OCI-LY3 (cell line): Measurements from ENCODE around the gene NIPAL1.
A peak's percentile ranks its signal among the peaks of the same experiment; 100 is the strongest.

Experiments used
- H2AFZ ChIP-seq: fragments of 200-600, 300-600 bp; shearing (Covaris generic); 2 replicates; pipeline ENCODE4 v1.6.0; 2014; ENCODE audit warnings: antibody characterized with exemption, low read depth, low read length
- H3K27ac ChIP-seq: fragments of 200-600, 300-600 bp; sonication (generic); 2 replicates; pipeline ENCODE4 v1.5.1; 2014; ENCODE audit warnings: mild to moderate bottlenecking, low read length, moderate library complexity, mixed read lengths
- H3K27me3 ChIP-seq: fragments of 200-600, 300-600 bp; sonication (generic); 2 replicates; pipeline ENCODE4 v1.6.1; 2014; ENCODE audit warnings: low read depth, low read length, mixed read lengths
- H3K36me3 ChIP-seq: fragments of 200-600, 300-600 bp; sonication (generic); replicated peaks from 2 replicates; pipeline ENCODE3; 2014; ENCODE audit warnings: low read depth, low read length, mixed read lengths
- H3K4me1 ChIP-seq: fragments of 300-600, 200-600 bp; sonication (generic); 2 replicates; pipeline ENCODE4 v1.6.1; 2014; ENCODE audit warnings: low read length, mixed read lengths
- H3K4me2 ChIP-seq: fragments of 200-600, 300-600 bp; sonication (generic); 2 replicates; pipeline ENCODE4 v1.6.1; 2014; ENCODE audit warnings: low read length, mixed read lengths
- H3K4me3 ChIP-seq: fragments of 300-600, 200-600 bp; sonication (generic); 2 replicates; pipeline ENCODE4 v1.5.1; 2014; ENCODE audit warnings: antibody characterized with exemption, mild to moderate bottlenecking, low read length, moderate library complexity
- H3K79me2 ChIP-seq: fragments of 300-600, 200-600 bp; shearing (Covaris generic); 2 replicates; pipeline ENCODE4 v1.6.1; 2014; ENCODE audit warnings: mild to moderate bottlenecking, low read length, mixed read lengths
- H3K9ac ChIP-seq: fragments of 300-600, 200-600 bp; shearing (Covaris generic); 2 replicates; pipeline ENCODE4 v1.6.0; 2014; ENCODE audit warnings: mild to moderate bottlenecking, low read length, moderate library complexity
- H3K9me3 ChIP-seq: fragments of 200-600, 300-600 bp; shearing (Covaris generic); 2 replicates; pipeline ENCODE4 v1.6.1; 2014; ENCODE audit warnings: low read length, mixed read lengths; ENCODE audit not compliant: insufficient read depth
- H4K20me1 ChIP-seq: fragments of 200-600, 300-600 bp; sonication (generic); 2 replicates; pipeline ENCODE4 v1.6.1; 2016; ENCODE audit warnings: low read length, mixed read lengths; ENCODE audit not compliant: insufficient read depth
- EZH2phosphoT487 ChIP-seq: fragments of 200-600 bp; shearing (Covaris generic); IDR thresholded peaks from 2 replicates; pipeline ENCODE4 v1.6.1; 2018; ENCODE audit warnings: antibody characterized with exemption, mixed run types, low read depth
- TF ChIP-seq, protein P1 (sequence below): fragments of 200-600, 300-600 bp; sonication (generic); IDR thresholded peaks from 2 replicates; pipeline ENCODE4 v1.5.1; 2014; ENCODE audit warnings: antibody characterized with exemption, low read length, low read depth

Gene NIPAL1

GRCh38 chr4:48016141-48017107 lies at the start of gene NIPAL1, which contains the start of gene CNGA1:
TSS of gene NIPAL1 (plus strand) at chr4:48016772. CDS start at chr4:48016840, 68 bp downstream.
TSS of gene CNGA1 (minus strand) at chr4:48016681. CDS start at chr4:47952689, 63,992 bp downstream.
- Histone ChIP-seq H4K20me1 (no peaks in the 10 kb centered on the region), H3K9ac (peak within 1 kb of the TSS; percentile 72), H3K9me3 (0 out of 2 replicates have a peak, but pooled peaks cover 4% of the 10 kb centered on the region), H3K79me2 (0 out of 2 replicates have a peak, but pooled peaks cover 4% of the 10 kb centered on the region), H3K4me2 (peak within 1 kb of the TSS; percentile 83), H3K27me3 (no peaks in the 10 kb centered on the region), H3K4me1 (peaks cover 20% of the 10 kb centered on the region), H3K27ac (peak within 1 kb of the TSS; percentile 53), H3K36me3 (peaks cover 22% of the 10 kb centered on the region), H3K4me3 (peak within 1 kb of the TSS; percentile 87), H2AFZ (peak within 1 kb of the TSS; percentile 93)
- no peak for TF ChIP-seq EZH2phosphoT487
- TF ChIP-seq, protein P1, sequence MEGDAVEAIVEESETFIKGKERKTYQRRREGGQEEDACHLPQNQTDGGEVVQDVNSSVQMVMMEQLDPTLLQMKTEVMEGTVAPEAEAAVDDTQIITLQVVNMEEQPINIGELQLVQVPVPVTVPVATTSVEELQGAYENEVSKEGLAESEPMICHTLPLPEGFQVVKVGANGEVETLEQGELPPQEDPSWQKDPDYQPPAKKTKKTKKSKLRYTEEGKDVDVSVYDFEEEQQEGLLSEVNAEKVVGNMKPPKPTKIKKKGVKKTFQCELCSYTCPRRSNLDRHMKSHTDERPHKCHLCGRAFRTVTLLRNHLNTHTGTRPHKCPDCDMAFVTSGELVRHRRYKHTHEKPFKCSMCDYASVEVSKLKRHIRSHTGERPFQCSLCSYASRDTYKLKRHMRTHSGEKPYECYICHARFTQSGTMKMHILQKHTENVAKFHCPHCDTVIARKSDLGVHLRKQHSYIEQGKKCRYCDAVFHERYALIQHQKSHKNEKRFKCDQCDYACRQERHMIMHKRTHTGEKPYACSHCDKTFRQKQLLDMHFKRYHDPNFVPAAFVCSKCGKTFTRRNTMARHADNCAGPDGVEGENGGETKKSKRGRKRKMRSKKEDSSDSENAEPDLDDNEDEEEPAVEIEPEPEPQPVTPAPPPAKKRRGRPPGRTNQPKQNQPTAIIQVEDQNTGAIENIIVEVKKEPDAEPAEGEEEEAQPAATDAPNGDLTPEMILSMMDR = peak; percentile 65

DNA sequence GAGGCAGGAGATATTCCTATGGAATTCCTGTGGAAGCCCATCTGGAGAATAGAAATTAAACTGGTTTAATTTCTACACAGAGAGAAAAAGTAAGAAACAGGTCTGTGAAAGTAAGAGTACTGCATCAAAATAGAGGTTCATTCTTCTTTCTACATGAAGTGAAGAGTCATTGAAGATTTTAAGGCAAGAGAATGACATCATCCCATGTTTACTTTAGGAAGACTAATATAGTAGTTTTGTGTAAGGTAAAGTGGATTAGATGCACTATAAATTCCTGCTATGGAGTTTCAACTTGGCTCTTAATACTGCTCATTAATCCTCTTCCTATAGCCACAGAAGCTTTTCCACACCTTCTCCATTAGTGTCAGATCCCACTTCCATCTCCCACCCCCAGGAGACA lies 47.7 kb upstream of the NIPAL1 start:
- no peak overlapping the region for H3K4me2 ChIP-seq
- TF ChIP-seq, protein P1 = no peak
- no peak for TF ChIP-seq EZH2phosphoT487
- H3K9ac ChIP-seq = no peak overlapping the region

GRCh38 chr4:47972181-47972580 lies 44.4 kb upstream of the NIPAL1 start:
- H3K4me1 ChIP-seq = peaks cover 12% of the 10 kb centered on the region
- 0 out of 2 replicates have a peak overlapping the region, but pooled peaks have one; percentile 4 for H3K27ac ChIP-seq
- H3K4me2 ChIP-seq = peak overlapping the region; percentile 26

More for the DNA sequence above, 47.7 kb upstream of the NIPAL1 start:
- Histone ChIP-seq H3K9me3 (no peaks in the 10 kb centered on the region), H3K4me3 (no peak overlapping the region), H2AFZ (no peak overlapping the region), H3K4me1 (peaks cover 12% of the 10 kb centered on the region), H3K27ac (no peak overlapping the region), H3K36me3 (no peaks in the 10 kb centered on the region), H3K27me3 (no peaks in the 10 kb centered on the region), H3K79me2 (no peaks in the 10 kb centered on the region), H4K20me1 (no peaks in the 10 kb centered on the region)

More at GRCh38 chr4:47972181-47972580, 44.4 kb upstream of the NIPAL1 start:
- Histone ChIP-seq H3K9ac (no peak overlapping the region), H4K20me1 (no peaks in the 10 kb centered on the region), H3K27me3 (no peaks in the 10 kb centered on the region), H3K4me3 (no peak overlapping the region), H2AFZ (no peak overlapping the region), H3K79me2 (no peaks in the 10 kb centered on the region), H3K9me3 (no peaks in the 10 kb centered on the region), H3K36me3 (no peaks in the 10 kb centered on the region)
- TF ChIP-seq, protein P1 = no peak
- TF ChIP-seq EZH2phosphoT487 = no peak
